Eye (tissue), 1 donor: ENCODE data around the gene PISD.
A peak's percentile ranks its signal among the peaks of the same experiment; 100 is the strongest.

Source experiments
- DNase-seq: peaks from one replicate; pipeline ENCODE4 v3.0.0-alpha.2; 2015

The PISD gene

DNA sequence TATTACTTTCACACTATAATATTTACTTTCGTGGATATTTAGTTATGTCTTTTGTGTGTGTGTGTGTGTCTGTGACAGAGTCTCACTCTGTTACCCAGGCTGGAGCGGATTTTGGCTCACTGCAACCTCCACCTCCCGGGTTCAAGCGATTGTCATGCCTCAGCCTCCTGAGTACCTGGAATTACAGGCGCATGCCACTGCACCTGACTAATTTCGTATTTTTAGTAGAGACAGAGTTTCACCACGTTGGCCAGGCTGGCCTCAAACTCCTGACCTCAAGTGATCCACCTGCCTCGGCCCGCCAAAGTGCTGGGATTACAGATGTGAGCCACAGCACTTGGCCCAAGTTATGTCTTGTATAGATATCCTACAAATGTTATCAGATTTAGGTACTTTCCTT lies 9.9 kb downstream of the PISD start:
- DNase-seq = no peak

DNA sequence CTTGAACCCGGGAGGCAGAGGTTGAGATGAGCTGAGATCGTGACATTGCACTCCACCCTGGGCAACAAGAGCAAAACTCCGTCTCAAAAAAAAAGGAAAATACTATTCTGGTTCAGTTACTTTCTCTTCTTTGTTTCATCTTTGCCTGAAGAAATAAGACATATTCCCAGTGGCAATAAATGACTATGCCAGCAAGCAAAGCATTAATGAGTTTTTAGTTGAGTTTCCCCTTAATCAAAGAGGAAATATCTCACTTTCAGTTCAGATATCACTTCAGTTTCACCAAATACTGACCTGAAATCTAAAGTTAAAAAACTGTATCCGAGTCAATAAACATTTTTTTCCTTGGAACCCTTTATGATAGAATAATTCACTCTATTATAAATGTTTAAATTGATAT lies 10.4 kb downstream of the PISD start:
- DNase-seq = no peak

DNA sequence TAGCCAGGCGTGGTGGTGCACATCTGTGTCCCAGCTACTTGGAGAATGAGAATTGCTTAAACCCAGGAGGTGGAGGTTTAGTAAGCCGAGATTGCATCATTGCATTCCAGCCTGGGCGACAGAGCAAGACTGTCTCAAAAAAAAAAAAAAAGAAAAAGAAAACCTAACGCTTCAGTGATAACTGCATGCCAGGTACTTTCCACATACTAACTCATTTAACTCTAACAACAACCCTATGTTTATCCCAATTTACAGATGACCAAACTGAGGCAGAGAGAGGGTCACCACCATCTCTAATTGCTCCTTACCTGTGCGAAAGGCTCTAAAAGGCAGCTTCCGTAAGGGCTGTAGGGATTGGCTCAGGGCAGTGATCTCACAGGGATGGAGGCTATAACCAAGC lies 11.6 kb downstream of the PISD start:
- no peak for DNase-seq

DNA sequence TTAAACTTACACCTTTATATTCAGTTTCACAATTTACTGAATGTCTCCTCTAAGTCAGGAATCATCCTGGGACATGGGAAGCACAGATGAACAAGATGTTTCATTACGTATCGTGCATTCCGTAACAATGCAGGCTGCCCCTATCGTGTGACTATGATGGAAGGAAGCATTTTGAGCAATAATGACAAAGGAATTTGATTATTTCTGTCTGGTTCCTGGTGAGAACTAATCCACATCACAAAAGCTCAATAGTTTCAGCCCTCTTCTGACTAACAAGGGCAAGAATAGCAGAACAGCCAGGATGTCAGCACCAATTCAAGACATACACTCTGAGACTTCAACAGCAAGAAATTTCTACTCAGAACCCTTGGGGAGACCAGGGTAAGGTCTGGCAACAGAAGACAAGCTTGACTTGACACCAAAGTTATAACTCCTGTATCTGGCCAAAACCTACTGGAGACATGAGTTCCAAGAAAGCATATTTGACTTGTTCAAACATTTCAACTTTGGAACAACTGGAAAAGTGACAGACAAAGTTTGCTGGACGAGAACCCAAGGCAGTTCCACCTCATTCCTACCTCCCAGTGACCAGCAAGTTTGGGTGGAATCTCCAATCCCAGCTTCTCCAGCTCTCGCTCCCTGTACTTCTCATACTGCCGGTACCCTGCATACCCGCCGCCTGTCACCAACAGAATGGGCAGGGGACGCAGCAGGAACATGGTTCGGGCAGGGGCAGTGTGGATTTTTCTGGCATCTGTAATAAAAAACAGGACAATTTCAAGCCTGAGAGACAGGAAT lies 14.3 kb downstream of the PISD start:
- no peak for DNase-seq

DNA sequence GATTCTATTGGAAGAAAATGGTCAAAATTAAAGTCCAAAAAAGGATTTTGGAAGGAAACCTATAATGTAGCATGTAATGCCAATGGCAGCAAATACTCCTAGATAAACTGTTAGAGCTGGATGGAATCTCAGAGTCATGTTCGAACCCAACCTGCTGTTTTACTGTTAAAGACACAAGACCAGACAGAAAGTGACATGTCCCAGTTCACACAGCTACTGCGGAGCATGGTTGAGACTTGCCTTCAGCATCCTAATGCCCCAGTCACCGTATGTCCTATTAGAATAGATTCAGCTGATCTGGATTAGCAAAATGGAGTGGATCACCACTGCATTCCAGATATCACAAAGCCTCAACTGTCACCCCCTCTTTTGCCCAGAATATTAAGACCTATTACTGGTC lies 14.9 kb downstream of the PISD start:
- DNase-seq = no peak

DNA sequence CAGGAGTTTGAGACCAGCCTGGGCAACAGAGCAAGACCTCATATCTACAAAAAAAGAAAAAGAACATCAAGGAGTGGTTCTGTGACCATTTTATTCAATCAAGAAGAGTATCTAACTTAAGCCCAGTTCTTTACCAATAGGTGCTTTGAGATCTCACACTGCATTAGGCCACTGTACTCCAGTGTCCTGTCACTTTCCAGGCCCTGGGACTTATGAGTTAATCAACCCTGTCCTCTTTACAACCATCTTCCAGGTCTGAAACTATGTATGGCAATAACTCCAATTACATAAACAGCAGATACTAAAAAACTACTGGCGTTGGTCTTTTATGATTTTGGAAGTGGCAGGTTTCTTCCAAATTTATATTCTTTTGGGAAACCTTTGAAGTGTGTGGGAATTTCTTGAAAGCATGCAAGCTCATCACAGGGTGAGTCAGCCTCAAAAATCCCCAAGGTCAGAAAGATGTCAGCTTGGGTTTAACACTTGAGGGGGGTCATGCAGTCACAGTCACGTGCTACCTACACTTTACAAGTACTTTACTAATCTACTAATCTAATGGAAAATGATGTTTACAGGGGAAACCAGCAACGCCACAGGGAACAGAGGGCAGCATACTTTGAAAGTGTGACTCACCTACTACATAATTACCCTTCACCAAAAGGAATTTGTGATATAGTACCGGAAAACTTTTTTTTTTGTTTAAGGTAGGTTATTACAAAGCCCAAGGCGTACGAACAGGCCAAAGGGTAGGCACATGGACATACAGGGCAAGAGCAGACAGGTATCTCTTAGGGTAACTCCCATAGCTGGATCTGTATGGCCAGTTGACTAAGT lies 15.6 kb downstream of the PISD start:
- no peak for DNase-seq

DNA sequence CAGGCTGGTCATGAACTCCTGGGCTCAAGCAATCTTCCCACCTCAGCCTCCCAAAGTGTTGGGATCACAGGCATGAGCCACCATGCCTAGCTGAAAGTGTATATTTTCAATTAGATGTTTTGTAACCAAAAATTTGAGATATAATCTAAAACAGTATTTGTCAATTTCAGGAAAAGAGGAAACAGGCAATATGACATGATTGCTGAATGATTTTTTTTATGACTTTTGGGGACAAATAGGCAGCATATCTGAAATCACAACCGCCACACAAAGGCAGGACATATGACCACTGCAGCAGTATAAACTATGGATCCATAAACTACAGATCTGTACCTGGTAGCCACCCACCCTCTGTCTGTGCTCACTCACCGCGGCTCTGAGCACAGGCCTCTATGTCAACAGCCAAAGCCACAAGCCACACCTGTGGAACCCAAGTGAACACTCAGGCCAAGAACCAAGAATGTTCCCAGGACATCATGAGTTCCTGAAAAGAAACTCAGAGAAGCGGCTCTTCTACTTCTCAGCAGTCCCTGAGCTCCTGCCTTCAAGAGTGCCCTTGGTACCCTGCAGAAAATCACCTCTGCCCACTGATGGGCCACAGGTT lies 22.5 kb downstream of the PISD start:
- DNase-seq = no peak

DNA sequence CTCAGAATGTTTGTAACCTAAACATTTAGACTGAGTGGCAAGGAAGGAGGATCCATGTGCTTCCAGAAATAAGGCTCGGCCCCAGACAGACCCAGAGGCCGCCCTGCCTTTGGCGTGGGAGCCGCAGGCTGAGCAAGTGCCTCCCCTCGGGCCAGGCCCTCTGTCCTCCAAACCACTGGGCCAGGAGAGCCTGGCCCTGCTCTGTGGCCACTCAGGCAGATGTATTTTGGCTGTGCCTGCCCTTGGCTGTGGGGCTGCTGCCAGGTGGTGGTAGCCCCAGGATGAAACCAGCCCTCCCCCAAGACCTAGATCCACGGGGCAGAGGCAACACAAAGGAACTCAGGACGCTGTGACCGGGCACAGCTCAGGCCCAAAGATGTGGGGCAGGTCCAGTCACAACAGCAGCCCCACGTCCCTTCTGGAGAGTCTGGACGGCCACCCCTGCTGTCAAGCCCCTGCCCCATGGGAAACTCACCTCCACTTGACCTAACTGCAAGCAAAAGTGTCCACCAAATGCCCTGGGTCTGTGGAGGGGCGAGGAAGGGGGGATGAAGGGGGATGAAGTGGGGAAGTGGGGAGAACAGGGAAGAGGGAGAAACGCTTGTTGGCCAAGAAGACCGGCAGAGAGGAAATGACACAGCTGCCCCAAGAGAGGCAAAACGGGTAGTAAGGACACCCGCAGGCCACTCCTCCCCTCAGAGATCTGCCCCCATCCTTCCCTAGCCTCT lies 24.0 kb downstream of the PISD start:
- no peak for DNase-seq

DNA sequence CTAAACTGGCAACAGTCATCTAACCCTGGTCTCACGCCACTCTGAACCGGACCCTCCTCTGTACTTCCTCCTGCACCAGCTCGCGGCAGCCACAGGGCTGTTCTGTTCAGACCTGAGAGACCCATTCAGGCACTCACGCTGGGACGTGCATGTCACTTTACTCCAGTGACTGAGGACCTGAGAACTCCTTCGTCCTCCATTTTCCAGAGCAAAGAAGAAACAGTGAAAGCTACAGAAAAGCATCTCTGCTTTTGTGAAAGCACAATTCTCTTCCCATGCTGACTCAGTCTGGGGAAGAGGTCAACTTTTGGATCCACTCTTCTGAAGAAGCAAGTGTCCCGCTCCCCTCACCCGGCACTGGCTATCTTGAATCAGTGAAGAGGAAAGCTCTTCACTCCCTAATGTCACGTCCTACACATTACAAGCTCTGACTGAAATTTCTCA lies 24.5 kb downstream of the PISD start:
- no peak for DNase-seq

DNA sequence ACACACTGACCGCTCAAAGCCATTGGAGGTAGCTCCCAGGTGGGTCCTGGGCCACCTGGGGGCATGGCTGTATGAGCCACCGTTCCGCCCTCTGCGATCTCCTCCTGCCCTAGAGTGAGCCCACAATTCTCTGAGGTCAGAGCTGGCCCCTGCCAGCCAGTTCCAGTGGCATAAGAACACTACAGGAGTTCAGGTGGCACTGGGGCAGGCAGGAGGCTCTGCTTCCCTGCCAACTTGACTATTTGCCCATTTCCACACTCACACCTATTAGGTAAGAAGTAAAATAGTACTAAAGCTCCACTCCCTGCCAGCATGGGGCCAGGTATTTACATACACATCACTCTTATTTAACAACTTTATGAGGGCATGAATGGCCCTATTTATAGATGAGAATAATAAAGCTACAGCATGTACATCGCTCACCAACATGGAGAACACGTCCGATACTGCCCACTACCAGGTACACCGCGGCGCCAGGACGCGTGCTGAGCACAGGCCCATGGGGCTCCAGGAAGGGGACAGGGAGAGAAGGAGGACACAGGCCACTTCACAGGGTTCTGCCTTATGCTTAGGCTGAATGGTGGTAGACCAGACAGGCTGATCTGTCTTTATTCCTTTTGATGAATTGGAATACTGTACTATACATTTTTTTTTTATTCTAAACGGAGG lies 26.2 kb downstream of the PISD start:
- DNase-seq = no peak

DNA sequence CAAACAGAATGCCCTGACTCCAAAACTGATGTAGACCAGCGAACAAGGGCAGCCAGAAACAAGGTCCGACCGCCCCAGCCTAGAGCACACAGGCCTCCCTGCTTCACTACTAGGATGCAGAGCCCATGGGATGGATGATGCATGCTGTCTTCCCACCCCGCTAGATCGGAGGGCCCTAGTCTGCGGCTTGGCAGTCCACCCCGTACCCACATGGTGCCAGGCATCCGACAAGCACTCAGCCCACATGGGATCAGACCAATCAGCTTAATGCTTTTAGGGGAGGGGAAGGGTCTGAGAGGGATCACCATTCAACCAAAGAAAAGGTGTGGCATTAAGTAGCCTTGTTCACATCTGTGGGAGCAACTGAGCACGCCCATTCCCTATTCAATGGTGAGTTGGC lies 30.6 kb downstream of the PISD start:
- DNase-seq = no peak

DNA sequence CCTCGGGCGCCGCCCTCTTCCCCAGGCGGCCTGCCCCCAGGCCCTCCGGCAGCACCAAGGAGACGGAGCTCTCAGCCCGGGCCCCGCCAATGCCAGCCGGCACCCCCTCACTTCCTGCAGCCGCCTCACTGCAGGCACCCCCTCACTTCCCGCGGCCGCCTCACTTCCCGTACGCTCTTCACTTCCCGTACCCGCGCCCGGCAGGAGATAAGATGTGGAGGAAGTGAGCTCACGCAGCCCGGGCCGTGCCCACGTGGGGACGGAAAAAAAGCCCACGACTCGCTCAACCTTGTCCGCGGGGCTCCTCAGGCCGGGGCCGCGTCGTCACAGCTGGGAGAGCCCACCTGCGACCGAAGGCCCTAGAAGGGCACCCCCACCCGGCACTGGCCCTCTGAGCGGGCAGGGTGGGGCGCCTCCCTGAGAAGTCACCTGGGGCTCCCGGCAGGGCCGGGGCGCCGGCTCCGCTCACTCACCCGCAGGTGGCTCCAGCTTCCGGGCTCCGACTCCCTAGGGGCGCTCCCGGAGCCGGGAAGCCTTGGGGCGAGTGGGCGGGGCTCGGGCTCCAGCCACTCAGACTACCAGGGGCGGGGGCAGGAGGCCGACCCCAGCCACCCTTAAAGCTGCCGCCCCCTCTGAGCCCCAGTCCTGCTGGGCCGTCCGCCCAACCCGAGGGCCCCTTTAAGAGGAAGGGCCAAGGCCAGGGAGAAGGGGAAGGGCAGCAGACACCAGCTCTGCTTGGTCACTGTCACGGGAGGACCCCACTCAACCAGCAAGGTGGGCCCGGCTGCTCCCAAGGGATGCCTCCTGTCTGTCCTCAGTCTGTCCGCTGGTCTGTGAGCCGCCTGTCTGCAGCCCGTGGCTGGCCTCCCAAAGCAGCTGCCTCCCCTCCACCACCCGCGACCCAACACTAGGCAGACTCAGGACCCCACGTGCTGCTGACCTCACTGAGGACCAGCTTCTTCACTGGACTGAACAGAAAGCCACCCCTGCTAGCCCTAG lies 31.4 kb downstream of the PISD start:
- peak; percentile 87 for DNase-seq

DNA sequence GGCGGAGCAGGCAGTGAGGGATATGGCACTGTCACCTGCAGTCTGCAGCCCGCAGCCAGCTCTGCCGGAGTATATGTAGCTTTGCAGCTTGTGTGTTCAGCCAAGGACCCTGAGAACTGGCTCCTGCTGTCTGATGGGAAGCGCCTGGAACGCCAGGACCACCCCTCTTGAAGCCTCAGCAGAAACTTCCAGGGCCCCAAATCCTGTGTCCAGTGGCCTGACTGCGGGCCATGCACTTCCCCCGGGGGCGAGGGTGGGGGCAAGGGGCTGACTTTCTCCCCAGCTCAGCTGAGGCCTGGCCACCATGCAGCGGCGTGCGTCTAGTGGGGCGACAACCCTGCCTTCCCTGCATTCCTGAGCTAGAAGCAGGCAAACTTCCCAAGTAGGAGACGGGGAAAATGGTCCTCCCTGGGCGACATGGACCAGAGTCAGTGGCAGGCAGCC lies 32.3 kb downstream of the PISD start:
- no peak for DNase-seq

DNA sequence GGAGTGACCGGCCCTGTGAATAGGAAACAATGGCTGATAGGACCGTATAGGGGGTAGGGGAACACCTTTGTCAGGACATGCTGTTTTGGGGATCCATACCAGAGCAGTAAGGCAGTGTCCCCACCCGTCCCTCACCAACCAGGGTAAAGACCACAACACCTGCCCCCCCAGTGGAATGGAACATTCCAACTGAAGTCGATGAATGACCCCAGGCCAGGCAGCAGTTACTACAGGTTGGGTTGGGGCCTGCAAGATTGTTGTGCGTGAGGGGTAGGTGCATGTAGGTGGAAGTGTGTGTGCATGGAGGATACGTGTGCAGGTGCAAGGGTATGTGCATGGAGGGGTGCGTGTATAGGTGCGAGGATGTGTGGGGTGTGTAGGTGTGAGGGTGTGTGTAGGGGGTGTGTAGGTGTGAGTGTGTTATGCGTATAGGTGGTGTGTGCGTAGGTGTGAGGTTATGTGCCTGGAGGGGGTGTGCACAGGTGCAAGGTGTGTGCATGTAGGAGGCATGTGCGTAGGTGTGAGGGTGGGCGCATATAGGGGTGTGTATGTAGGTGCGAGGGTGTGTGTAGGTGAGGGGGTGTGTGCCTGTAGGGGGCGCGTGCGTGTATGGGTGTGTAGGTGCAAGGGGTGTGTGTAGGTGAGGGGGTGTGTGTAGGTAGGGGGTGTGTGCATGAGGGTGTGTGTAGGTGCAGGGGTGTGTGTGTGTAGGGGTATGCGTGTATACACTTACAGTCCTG lies 32.9 kb downstream of the PISD start:
- DNase-seq = no peak

DNA sequence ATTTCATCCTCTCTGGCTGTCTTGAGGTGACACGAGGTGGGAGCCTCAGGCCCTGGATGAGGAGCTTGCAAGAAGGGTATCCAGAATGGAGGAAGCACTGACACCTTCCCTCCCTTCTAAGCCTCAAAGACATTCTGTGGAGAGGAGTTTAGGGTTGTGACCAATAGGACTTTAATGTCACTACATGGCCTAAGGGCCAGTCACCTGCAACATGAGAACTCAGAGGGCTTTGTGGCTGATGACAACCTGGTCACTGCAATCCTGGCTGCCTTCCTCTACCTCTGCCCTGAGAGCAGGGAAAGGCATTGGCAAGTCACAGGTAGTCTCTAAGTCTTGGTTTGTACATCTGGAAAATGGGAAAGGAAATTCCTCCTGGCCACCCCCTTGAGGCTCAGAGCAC lies 33.7 kb downstream of the PISD start:
- DNase-seq = no peak

DNA sequence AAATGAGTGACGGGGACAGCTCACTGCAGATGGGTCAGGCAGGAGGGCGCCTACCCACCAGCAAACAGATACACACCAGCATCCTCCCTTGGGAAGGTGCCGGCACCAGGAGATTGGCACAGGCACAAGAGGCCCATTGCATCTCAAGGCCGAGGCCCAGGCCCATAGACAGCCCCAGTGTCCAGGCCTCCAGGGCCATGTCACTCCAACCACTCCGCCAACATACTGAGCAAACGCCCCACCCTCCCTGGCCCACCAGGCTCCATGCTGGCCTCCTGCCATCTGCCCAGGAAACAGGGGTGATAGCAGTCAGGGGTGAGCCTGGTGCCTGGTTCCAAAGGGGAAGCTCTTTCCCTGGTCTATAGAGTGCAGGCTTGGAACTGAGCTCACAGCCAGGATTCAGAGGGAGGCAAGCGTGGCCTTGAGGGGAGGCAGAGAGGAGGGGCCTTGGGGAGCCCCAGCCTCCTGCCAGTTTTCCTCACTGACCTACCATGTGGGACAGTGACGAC lies 34.7 kb downstream of the PISD start:
- DNase-seq = no peak

DNA sequence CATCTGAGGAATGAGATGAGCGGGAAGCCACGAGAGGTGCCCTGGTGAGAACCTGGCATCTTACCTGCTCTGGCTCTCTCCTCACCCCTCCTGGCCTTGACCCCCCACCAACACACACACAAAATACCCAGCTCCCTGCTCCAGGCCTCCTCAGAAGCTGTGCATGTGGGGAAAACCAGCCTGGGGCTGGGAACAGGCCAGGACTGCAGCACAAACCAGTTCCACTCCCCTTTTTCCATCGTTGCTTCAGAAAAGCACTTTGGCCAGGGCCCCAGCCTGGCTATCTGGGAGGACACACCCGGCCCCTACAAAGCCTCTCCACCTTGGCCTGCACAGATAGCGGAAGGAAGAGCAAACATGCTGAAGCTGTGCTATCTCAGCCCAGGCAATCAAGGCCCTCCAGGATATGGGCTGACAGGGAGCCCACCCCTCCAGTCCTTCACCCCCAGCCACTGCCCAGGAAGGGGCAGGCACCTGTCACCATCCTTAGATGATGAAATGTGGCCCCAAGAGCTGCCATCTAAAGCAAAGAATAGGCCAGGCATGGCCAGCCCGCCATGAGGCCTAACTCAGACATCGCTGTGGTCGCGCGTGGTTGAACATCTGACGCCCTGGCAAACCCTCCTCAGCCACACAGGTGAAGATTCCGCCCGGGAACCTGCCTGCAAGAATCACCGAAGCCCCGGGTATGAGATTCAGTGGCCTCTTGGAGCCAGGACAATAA lies 35.4 kb downstream of the PISD start:
- no peak for DNase-seq

DNA sequence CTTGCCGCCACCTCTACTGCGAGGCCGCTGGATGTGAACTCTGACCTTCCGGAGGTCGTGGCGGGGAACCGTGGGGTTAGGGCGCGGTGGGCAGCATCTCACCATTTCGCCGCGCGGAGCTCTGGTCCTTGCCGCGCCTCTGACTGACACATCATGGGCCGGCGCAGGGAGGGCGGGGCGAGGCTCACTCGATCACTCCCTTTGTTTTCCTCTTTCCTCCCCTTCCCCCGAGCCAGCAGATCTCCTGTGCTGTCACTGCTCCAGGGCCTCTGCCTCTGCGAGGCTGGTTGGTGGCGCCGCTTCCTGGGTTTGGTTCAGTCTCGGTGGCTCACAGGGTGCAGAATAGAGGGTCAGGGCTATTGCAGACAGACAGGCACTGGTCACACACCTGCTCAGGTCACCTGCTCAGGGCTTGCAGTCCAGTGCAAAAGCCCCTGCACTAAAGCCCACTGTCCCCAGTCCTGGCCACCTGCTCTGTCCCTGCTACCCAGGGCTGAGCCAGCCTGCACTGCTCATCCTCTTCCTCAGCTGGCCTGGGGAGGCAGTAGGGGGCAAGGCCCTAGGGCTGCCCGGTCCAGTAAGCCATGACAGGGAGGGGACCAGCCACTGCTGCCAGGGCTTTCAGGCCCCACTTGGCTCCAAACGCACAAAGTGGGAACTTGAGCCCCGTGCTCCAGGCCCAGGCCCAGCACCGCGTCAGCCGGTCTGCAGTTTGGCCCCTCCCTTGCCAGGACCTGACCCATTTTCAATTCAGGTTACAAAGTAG lies 36.2 kb downstream of the PISD start:
- DNase-seq = peak; percentile 91

DNA sequence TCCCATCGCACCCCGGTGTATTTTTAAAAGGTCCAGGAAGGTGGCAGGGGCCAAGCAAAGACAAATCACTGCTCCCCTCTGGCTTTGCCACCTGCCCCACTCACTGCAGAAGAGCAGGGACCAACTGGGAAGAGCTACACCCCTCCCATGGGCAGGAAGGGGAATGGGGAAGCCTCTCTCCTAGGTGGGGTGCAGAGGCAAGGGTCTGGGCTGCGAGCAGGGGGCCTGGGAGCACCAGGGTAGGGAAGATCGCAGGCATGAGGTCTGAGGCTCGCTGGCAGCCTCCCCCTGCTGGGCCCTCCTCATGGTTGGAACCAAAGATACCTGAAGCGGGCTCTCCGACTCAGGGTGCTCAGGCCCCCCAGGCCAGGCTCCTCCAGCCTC lies 36.8 kb downstream of the PISD start:
- DNase-seq = no peak
